HCT116 (cell line): ENCODE data around the gene PROSER3.

Experiments
- ELF1 ChIP-seq: IDR thresholded peaks from 2 replicates; pipeline ENCODE4 v1.6.1; 2012; ENCODE audit warnings: low read depth, borderline replicate concordance
- EZH2 ChIP-seq: fragments of 200-600 bp; sonication (generic); IDR thresholded peaks from 2 replicates; pipeline ENCODE4 v1.6.1; 2017; ENCODE audit warnings: antibody characterized with exemption, mixed run types
- EZH2phosphoT487 ChIP-seq: fragments of 200-600 bp; IDR thresholded peaks from 2 replicates; pipeline ENCODE4 v1.6.1; 2018; ENCODE audit warnings: antibody characterized with exemption, borderline replicate concordance
- FOSL1 ChIP-seq: IDR thresholded peaks from 2 replicates; pipeline ENCODE4 v1.6.1; 2012; ENCODE audit warnings: low read depth
- POLR2A ChIP-seq: IDR thresholded peaks from 2 replicates; pipeline ENCODE4 v1.7.0; 2011; ENCODE audit warnings: borderline replicate concordance; ENCODE audit not compliant: insufficient read depth, insufficient read length; ENCODE audit errors: extremely low read depth
- POLR2AphosphoS5 ChIP-seq: IDR thresholded peaks from 2 replicates; pipeline ENCODE4 v1.6.1; 2011; ENCODE audit warnings: mild to moderate bottlenecking, low read depth, low read length, moderate library complexity
- SIN3A ChIP-seq: IDR thresholded peaks from 2 replicates; pipeline ENCODE4 v1.6.1; 2012; ENCODE audit warnings: low read depth
- SP1 ChIP-seq: IDR thresholded peaks from 2 replicates; pipeline ENCODE4 v1.6.1; 2012; ENCODE audit warnings: low read depth
- YY1 ChIP-seq: IDR thresholded peaks from 2 replicates; pipeline ENCODE4 v1.6.1; 2011; ENCODE audit warnings: low read length, low read depth, moderate library complexity, mild to moderate bottlenecking; ENCODE audit not compliant: insufficient replicate concordance; ENCODE audit errors: extremely low read depth
- TF ChIP-seq, protein P1 (sequence below), 3 experiments: fragments of 200-600 bp in 1 of 3; sonication (generic) in 1 of 3; IDR thresholded peaks in 2 of 3; conservative IDR thresholded peaks in 1 of 3; 2 replicates each; pipeline ENCODE4 v1.5.1; 2012 to 2017; ENCODE audit warnings: low read depth in 2 of 3, low read length in 2 of 3, antibody characterized with exemption in 1 of 3, borderline replicate concordance in 1 of 3, control low read depth in 1 of 3, mild to moderate bottlenecking in 1 of 3, mixed read lengths in 1 of 3, mixed run types in 1 of 3, moderate library complexity in 1 of 3; ENCODE audit not compliant: insufficient read depth in 1 of 3
- TF ChIP-seq, protein P2 (sequence below): IDR thresholded peaks from 2 replicates; pipeline ENCODE4 v1.6.1; 2012
- TF ChIP-seq, protein P3 (sequence below): IDR thresholded peaks from 2 replicates; pipeline ENCODE4 v1.6.1; 2011; ENCODE audit warnings: mild to moderate bottlenecking, low read length, moderate library complexity; ENCODE audit not compliant: insufficient replicate concordance; ENCODE audit errors: extremely low read depth
- TF ChIP-seq, protein P4 (sequence below): IDR thresholded peaks from 2 replicates; pipeline ENCODE4 v1.6.1; 2012; ENCODE audit warnings: low read depth
- TF ChIP-seq, protein P5 (sequence below): IDR thresholded peaks from 2 replicates; pipeline ENCODE4 v1.6.1; 2012

DNA sequence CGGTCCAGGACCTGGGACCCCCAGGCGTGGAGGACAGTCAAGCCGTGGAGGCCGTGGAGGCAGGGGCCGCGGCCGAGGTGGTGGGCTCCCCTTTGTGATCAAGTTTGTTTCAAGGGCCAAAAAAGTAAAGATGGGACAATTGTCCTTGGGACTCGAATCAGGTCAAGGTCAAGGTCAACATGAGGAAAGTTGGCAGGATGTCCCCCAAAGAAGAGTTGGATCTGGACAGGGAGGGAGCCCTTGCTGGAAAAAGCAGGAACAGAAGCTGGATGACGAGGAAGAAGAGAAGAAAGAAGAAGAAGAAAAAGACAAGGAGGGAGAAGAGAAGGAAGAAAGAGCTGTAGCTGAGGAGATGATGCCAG, 37.8 kb upstream of the PROSER3 start:
- TF ChIP-seq EZH2 = no peak
- TF ChIP-seq, protein P1, sequence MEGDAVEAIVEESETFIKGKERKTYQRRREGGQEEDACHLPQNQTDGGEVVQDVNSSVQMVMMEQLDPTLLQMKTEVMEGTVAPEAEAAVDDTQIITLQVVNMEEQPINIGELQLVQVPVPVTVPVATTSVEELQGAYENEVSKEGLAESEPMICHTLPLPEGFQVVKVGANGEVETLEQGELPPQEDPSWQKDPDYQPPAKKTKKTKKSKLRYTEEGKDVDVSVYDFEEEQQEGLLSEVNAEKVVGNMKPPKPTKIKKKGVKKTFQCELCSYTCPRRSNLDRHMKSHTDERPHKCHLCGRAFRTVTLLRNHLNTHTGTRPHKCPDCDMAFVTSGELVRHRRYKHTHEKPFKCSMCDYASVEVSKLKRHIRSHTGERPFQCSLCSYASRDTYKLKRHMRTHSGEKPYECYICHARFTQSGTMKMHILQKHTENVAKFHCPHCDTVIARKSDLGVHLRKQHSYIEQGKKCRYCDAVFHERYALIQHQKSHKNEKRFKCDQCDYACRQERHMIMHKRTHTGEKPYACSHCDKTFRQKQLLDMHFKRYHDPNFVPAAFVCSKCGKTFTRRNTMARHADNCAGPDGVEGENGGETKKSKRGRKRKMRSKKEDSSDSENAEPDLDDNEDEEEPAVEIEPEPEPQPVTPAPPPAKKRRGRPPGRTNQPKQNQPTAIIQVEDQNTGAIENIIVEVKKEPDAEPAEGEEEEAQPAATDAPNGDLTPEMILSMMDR (IDR thresholded peaks at IDR 0.05 in 2 of 3, conservative IDR thresholded peaks at IDR 0.05 in 1 of 3; ENCODE audit: borderline replicate concordance in 1 of 3, insufficient read depth in 1 of 3, low read depth in 2 of 3, low read length in 2 of 3) = no peak
- TF ChIP-seq, protein P2, sequence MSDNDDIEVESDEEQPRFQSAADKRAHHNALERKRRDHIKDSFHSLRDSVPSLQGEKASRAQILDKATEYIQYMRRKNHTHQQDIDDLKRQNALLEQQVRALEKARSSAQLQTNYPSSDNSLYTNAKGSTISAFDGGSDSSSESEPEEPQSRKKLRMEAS = no peak
- TF ChIP-seq POLR2A = no peak
- TF ChIP-seq EZH2phosphoT487 = no peak
- TF ChIP-seq SIN3A = no peak
- no peak for TF ChIP-seq YY1
- TF ChIP-seq POLR2AphosphoS5 = no peak
- TF ChIP-seq, protein P3, sequence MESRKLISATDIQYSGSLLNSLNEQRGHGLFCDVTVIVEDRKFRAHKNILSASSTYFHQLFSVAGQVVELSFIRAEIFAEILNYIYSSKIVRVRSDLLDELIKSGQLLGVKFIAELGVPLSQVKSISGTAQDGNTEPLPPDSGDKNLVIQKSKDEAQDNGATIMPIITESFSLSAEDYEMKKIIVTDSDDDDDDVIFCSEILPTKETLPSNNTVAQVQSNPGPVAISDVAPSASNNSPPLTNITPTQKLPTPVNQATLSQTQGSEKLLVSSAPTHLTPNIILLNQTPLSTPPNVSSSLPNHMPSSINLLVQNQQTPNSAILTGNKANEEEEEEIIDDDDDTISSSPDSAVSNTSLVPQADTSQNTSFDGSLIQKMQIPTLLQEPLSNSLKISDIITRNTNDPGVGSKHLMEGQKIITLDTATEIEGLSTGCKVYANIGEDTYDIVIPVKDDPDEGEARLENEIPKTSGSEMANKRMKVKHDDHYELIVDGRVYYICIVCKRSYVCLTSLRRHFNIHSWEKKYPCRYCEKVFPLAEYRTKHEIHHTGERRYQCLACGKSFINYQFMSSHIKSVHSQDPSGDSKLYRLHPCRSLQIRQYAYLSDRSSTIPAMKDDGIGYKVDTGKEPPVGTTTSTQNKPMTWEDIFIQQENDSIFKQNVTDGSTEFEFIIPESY = no peak
- no peak for TF ChIP-seq ELF1
- TF ChIP-seq, protein P4, sequence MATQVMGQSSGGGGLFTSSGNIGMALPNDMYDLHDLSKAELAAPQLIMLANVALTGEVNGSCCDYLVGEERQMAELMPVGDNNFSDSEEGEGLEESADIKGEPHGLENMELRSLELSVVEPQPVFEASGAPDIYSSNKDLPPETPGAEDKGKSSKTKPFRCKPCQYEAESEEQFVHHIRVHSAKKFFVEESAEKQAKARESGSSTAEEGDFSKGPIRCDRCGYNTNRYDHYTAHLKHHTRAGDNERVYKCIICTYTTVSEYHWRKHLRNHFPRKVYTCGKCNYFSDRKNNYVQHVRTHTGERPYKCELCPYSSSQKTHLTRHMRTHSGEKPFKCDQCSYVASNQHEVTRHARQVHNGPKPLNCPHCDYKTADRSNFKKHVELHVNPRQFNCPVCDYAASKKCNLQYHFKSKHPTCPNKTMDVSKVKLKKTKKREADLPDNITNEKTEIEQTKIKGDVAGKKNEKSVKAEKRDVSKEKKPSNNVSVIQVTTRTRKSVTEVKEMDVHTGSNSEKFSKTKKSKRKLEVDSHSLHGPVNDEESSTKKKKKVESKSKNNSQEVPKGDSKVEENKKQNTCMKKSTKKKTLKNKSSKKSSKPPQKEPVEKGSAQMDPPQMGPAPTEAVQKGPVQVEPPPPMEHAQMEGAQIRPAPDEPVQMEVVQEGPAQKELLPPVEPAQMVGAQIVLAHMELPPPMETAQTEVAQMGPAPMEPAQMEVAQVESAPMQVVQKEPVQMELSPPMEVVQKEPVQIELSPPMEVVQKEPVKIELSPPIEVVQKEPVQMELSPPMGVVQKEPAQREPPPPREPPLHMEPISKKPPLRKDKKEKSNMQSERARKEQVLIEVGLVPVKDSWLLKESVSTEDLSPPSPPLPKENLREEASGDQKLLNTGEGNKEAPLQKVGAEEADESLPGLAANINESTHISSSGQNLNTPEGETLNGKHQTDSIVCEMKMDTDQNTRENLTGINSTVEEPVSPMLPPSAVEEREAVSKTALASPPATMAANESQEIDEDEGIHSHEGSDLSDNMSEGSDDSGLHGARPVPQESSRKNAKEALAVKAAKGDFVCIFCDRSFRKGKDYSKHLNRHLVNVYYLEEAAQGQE = no peak
- no peak for TF ChIP-seq FOSL1
- TF ChIP-seq, protein P5, sequence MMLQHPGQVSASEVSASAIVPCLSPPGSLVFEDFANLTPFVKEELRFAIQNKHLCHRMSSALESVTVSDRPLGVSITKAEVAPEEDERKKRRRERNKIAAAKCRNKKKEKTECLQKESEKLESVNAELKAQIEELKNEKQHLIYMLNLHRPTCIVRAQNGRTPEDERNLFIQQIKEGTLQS = no peak
- TF ChIP-seq SP1 = no peak
